ENCODE data around the gene GPD2.

The GPD2 gene

GRCh38 chr2:156447761-156448160 lies 11.6 kb downstream of the GPD2 start:
- Mint-ChIP-seq H3K9me3 (peaks cover 12% of the 10 kb centered on the region), H3K27ac (no peak overlapping the region), H3K36me3 (peaks cover 22% of the 10 kb centered on the region), H3K4me1 (no peaks in the 10 kb centered on the region), H3K27me3 (no peaks in the 10 kb centered on the region), H3K4me3 (no peak overlapping the region)
- DNase-seq: no peak
- CTCF ChIA-PET: no interaction called here

- no peak overlapping the region for H3K4me3 Mint-ChIP-seq
- no peaks in the 10 kb centered on the region for H3K4me1 Mint-ChIP-seq
- peaks cover 18% of the 10 kb centered on the region for H3K9me3 Mint-ChIP-seq
- no peaks in the 10 kb centered on the region for H3K27me3 Mint-ChIP-seq
- H3K36me3 Mint-ChIP-seq: peaks cover 23% of the 10 kb centered on the region
- CTCF ChIA-PET: interaction anchor here (0.6 kb wide), 1 partner anchor 451 kb away, joined by 3 read pairs; no protein-coding TSS in a partner anchor
- H3K27ac Mint-ChIP-seq: no peak overlapping the region
- no peak for DNase-seq
Measured at GRCh38 chr2:156448766-156449165, 12.6 kb downstream of the GPD2 start.

- H3K4me3 Mint-ChIP-seq: no peak overlapping the region
- H3K27me3 Mint-ChIP-seq: no peaks in the 10 kb centered on the region
- CTCF ChIA-PET: no interaction called here
- no peak overlapping the region for H3K27ac Mint-ChIP-seq
- H3K4me1 Mint-ChIP-seq: no peaks in the 10 kb centered on the region
- no peak for DNase-seq
- H3K9me3 Mint-ChIP-seq: peaks cover 18% of the 10 kb centered on the region
- H3K36me3 Mint-ChIP-seq: peaks cover 18% of the 10 kb centered on the region
Measured at GRCh38 chr2:156452971-156453370, 16.8 kb downstream of the GPD2 start.

- CTCF ChIA-PET: no interaction called here
- H3K36me3 Mint-ChIP-seq: peaks cover 8% of the 10 kb centered on the region
- DNase-seq: no peak
- H3K4me1 Mint-ChIP-seq: no peaks in the 10 kb centered on the region
- peaks cover 10% of the 10 kb centered on the region for H3K9me3 Mint-ChIP-seq
- no peaks in the 10 kb centered on the region for H3K27me3 Mint-ChIP-seq
- H3K27ac Mint-ChIP-seq: no peak overlapping the region
- H3K4me3 Mint-ChIP-seq: no peak overlapping the region
Measured at GRCh38 chr2:156455361-156455975, 19.3 kb downstream of the GPD2 start.

GRCh38 chr2:156456616-156457015 lies 20.4 kb downstream of the GPD2 start:
- CTCF ChIA-PET: no interaction called here
- no peaks in the 10 kb centered on the region for H3K4me1 Mint-ChIP-seq

DNA sequence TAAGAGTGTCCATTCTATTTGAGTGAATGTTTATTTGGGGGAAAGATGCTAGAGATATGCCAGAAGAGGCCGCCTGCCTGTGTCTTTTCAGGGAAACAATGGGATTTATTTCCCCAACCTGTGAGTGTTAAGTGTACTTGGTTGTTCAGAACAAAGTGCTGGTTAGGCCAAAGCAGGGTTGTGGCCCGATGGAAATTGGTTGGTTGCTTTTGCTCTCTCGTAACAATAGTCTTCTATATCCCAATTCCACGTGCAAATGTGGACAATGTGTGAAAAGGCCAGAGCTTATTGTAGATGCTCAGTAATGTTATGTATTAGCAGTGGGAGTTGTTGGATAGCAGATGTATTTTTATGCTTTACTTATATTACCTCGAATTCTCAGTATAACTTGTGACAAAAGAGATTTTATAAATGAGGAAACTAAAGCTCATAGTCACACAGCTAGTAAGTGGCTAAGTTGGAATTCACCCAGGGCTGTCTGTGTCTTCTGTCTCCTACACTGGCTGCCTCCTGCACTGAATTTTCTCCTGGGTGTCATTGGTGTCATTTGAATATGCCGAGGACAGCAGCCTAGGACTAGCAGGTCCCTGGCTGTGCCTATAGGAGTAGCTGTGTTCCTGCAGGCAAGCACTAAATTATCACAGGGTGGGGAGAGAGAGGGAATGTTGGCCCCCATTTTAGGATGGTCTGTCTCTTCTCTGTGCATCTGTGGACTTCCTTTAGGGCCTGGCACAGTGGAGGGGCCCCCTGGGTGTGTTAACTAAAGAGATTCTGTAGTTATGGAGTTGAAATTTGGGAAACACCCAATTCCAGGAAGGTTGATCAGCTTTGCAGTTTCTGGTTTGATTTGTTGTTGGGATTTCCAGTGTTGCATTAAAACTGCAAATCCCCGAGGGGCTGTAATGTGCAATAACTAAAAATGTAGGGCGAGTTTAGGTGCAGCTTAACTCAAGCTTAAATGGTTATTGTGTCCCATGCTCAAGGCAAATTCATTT lies 21.6 kb downstream of the GPD2 start:
- CTCF ChIA-PET: no interaction called here
- no peaks in the 10 kb centered on the region for H3K4me1 Mint-ChIP-seq

More at GRCh38 chr2:156456616-156457015, 20.4 kb downstream of the GPD2 start:
- Mint-ChIP-seq H3K4me3 (no peak overlapping the region), H3K9me3 (peaks cover 10% of the 10 kb centered on the region), H3K36me3 (peaks cover 8% of the 10 kb centered on the region), H3K27me3 (no peaks in the 10 kb centered on the region), H3K27ac (no peak overlapping the region)
- no peak for DNase-seq

GRCh38 chr2:156459720-156460119 lies 23.5 kb downstream of the GPD2 start:
- DNase-seq: no peak
- Mint-ChIP-seq H3K4me1 (no peaks in the 10 kb centered on the region), H3K27me3 (no peaks in the 10 kb centered on the region), H3K27ac (no peak overlapping the region), H3K36me3 (no peaks in the 10 kb centered on the region), H3K9me3 (no peaks in the 10 kb centered on the region), H3K4me3 (no peak overlapping the region)
- CTCF ChIA-PET: no interaction called here

More for the DNA sequence above, 21.6 kb downstream of the GPD2 start:
- Mint-ChIP-seq H3K27me3 (no peaks in the 10 kb centered on the region), H3K36me3 (peaks cover 3% of the 10 kb centered on the region), H3K9me3 (peaks cover 5% of the 10 kb centered on the region), H3K4me3 (no peak overlapping the region), H3K27ac (no peak overlapping the region)
- DNase-seq: no peak

- DNase-seq: no peak
- H3K4me1 Mint-ChIP-seq: peaks cover 4% of the 10 kb centered on the region
- no peak overlapping the region for H3K27ac Mint-ChIP-seq
- no peaks in the 10 kb centered on the region for H3K27me3 Mint-ChIP-seq
- no peak overlapping the region for H3K4me3 Mint-ChIP-seq
- CTCF ChIA-PET: interaction anchor here (0.6 kb wide), 2 partner anchors 21 to 28 kb away, joined by 3 to 4 read pairs; no protein-coding TSS in a partner anchor
- no peaks in the 10 kb centered on the region for H3K9me3 Mint-ChIP-seq
- no peaks in the 10 kb centered on the region for H3K36me3 Mint-ChIP-seq
Measured at GRCh38 chr2:156464106-156464505, 27.9 kb downstream of the GPD2 start.

DNA sequence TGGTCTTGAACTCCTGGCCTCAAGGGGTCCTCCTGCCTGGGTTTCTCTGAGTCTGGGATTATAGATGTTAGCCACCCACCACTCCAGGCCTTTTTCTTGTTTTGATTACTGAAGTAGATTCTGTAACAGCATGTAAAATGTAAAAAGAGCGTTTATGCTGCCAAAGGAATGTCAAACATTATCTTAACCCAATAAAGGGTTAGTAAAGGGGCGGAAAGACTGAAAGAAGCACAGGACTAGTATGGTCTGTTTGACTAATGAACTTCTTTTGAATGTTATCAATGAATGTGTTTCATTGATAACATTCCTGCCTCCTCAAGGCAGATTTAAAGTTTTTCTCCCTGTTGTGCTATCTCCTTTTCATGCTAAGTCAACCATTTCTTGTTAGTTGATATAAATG lies 29.4 kb downstream of the GPD2 start:
- CTCF ChIA-PET: no interaction called here
- no peak overlapping the region for H3K4me3 Mint-ChIP-seq
- peaks cover 2% of the 10 kb centered on the region for H3K36me3 Mint-ChIP-seq
- H3K9me3 Mint-ChIP-seq: no peaks in the 10 kb centered on the region
- peaks cover 4% of the 10 kb centered on the region for H3K4me1 Mint-ChIP-seq
- H3K27me3 Mint-ChIP-seq: no peaks in the 10 kb centered on the region
- H3K27ac Mint-ChIP-seq: no peak overlapping the region
- no peak for DNase-seq

DNA sequence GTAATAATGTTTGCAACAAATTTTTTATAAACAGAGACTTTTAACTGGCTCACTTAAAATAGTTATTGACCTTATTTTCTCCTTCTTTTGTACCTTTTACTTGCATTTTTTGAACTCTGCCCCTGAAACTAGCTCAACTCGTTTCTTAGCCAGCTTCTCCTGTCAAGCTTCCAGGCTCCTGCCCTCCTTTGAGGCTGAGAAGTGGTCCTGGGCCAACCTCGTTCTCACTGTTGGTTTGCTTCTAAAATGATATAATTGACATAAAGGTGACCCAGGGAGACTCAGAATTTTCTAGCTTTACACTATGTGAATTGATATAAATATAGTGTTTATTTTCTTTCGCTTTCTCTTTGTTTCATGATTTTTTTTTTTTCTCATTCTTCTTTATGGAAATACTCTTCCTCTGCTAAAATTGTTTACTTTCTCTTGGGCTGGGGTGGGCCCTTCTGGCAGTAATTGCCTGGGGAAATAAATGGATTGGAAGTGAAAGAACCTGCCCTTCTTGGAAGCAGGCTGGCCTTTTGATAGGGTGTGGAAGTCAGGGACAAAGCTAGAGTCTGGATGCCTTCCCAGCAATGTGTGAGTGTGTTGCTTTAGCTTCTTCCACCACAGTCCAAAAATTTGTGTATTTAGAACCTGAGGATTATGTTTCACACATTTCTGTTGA lies 30.7 kb downstream of the GPD2 start:
- DNase-seq: no peak
- CTCF ChIA-PET: no interaction called here
- H3K9me3 Mint-ChIP-seq: no peaks in the 10 kb centered on the region
- no peak overlapping the region for H3K27ac Mint-ChIP-seq
- H3K4me1 Mint-ChIP-seq: peaks cover 10% of the 10 kb centered on the region
- H3K4me3 Mint-ChIP-seq: no peak overlapping the region
- H3K27me3 Mint-ChIP-seq: no peaks in the 10 kb centered on the region
- peaks cover 2% of the 10 kb centered on the region for H3K36me3 Mint-ChIP-seq

GRCh38 chr2:156470975-156471583 lies 34.9 kb downstream of the GPD2 start:
- Mint-ChIP-seq H3K36me3 (peaks cover 2% of the 10 kb centered on the region), H3K27ac (no peak overlapping the region), H3K4me1 (peaks cover 16% of the 10 kb centered on the region), H3K9me3 (no peaks in the 10 kb centered on the region), H3K27me3 (no peaks in the 10 kb centered on the region), H3K4me3 (no peak overlapping the region)
- CTCF ChIA-PET: no interaction called here
- no peak for DNase-seq

GRCh38 chr2:156471762-156472161 lies 35.6 kb downstream of the GPD2 start:
- Mint-ChIP-seq H3K4me3 (no peak overlapping the region), H3K36me3 (peaks cover 4% of the 10 kb centered on the region), H3K27me3 (no peaks in the 10 kb centered on the region), H3K4me1 (peaks cover 17% of the 10 kb centered on the region), H3K9me3 (no peaks in the 10 kb centered on the region), H3K27ac (no peak overlapping the region)
- CTCF ChIA-PET: interaction anchor here (1.2 kb wide), 1 partner anchor 30 kb away, joined by 3 read pairs; no protein-coding TSS in a partner anchor
- DNase-seq: no peak

- no peak overlapping the region for H3K27ac Mint-ChIP-seq
- peaks cover 7% of the 10 kb centered on the region for H3K36me3 Mint-ChIP-seq
- no peaks in the 10 kb centered on the region for H3K27me3 Mint-ChIP-seq
- H3K4me1 Mint-ChIP-seq: peaks cover 17% of the 10 kb centered on the region
- CTCF ChIA-PET: interaction anchor here (1.2 kb wide), 1 partner anchor 31 kb away, joined by 3 read pairs; no protein-coding TSS in a partner anchor
- no peak for DNase-seq
- H3K4me3 Mint-ChIP-seq: no peak overlapping the region
- H3K9me3 Mint-ChIP-seq: no peaks in the 10 kb centered on the region
Measured at GRCh38 chr2:156472686-156473085, 36.5 kb downstream of the GPD2 start.

- H3K27me3 Mint-ChIP-seq: no peaks in the 10 kb centered on the region
- H3K9me3 Mint-ChIP-seq: no peaks in the 10 kb centered on the region
- CTCF ChIA-PET: no interaction called here
- no peak overlapping the region for H3K4me3 Mint-ChIP-seq
- H3K27ac Mint-ChIP-seq: no peak overlapping the region
- H3K4me1 Mint-ChIP-seq: peaks cover 18% of the 10 kb centered on the region
- DNase-seq: no peak
- H3K36me3 Mint-ChIP-seq: peaks cover 7% of the 10 kb centered on the region
Measured at GRCh38 chr2:156473445-156473844, 37.3 kb downstream of the GPD2 start.

Measured in activated naive CD4-positive, alpha-beta T cell treated with anti-CD3 and anti-CD28 coated beads, Interleukin-2, amount 10 ng/mL, durations not matched to agents 7 days and 5 days (primary cell).